Cardiac fibroblast (primary cell): Measurements from ENCODE around the gene ZSWIM8.
A peak's percentile ranks its signal among the peaks of the same experiment; 100 is the strongest.

ENCODE experiments used
- DNase-seq, 2 donors: peaks; one replicate each; pipeline versions ENCODE4 v3.0.0 to v3.0.0-alpha.2; 2010; ENCODE audit warnings: low read depth in 2 of 2
- H3K4me3 ChIP-seq, 2 donors: replicated peaks in 1 of 2; 1 replicate in 1 of 2; 2 replicates in 1 of 2; pipeline ENCODE4 v1.5.1; 2011; ENCODE audit warnings: low read depth in 2 of 2, low read length in 2 of 2, mild to moderate bottlenecking in 2 of 2, moderate library complexity in 1 of 2
- TF ChIP-seq, protein P1 (sequence below): IDR thresholded peaks from one replicate; pipeline ENCODE4 v1.5.1; 2011; ENCODE audit warnings: low read depth, mild to moderate bottlenecking, low read length, inconsistent platforms

The ZSWIM8 gene

GRCh38 chr10:73762915-73763314, 22.5 kb upstream of the ZSWIM8 start:
- peak in 1 of 2 donors; percentile 53 for DNase-seq
- TF ChIP-seq, protein P1, sequence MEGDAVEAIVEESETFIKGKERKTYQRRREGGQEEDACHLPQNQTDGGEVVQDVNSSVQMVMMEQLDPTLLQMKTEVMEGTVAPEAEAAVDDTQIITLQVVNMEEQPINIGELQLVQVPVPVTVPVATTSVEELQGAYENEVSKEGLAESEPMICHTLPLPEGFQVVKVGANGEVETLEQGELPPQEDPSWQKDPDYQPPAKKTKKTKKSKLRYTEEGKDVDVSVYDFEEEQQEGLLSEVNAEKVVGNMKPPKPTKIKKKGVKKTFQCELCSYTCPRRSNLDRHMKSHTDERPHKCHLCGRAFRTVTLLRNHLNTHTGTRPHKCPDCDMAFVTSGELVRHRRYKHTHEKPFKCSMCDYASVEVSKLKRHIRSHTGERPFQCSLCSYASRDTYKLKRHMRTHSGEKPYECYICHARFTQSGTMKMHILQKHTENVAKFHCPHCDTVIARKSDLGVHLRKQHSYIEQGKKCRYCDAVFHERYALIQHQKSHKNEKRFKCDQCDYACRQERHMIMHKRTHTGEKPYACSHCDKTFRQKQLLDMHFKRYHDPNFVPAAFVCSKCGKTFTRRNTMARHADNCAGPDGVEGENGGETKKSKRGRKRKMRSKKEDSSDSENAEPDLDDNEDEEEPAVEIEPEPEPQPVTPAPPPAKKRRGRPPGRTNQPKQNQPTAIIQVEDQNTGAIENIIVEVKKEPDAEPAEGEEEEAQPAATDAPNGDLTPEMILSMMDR, result no peak

GRCh38 chr10:73763343-73763742, 22.1 kb upstream of the ZSWIM8 start:
- no peak overlapping the region for H3K4me3 ChIP-seq
- TF ChIP-seq, protein P1, result no peak
- DNase-seq, result no peak

More at GRCh38 chr10:73762915-73763314, 22.5 kb upstream of the ZSWIM8 start:
- no peak overlapping the region for H3K4me3 ChIP-seq

DNA sequence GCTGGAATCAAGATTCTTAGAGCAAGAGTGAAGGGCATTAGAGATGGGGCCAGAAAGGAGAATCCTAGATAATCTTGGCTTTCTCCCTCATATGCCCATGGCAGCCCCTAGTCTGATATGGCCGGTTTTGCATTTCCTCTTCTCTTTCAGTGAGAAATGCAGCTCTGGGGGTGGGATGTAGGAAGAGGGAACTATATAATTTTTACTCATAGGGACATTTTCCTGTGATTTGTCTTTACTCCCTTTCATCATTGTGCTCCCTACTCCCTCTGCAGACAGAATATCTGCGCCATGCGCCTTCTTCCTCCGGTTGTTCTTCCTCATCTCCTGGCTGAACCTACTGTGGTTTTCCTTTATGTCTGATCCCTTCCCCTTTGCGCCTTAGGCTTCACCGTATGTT, 20.3 kb upstream of the ZSWIM8 start:
- DNase-seq, result no peak
- TF ChIP-seq, protein P1, result no peak
- no peak overlapping the region for H3K4me3 ChIP-seq

DNA sequence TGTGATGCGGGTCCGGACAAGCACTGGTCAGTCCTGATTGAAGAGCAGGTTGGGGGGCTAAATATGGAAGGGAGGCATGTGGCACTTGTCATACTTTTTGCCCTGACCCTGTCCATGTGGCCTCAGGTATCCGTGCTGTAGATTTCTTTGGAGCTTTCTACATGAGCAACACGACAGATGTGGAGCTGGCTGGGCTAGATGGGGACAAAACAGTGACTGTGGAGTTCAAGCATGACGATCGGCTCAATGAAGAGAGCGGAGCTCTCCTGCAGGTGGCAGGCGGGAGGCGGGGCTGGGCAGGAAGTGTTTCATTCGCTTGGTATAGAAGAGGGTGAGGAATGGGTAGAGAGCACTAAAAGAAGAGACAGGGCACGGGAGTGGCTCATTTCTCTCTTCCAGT, 16.5 kb upstream of the ZSWIM8 start:
- no peak overlapping the region for H3K4me3 ChIP-seq
- DNase-seq, result no peak
- TF ChIP-seq, protein P1, result no peak

- no peak overlapping the region for H3K4me3 ChIP-seq
- TF ChIP-seq, protein P1, result no peak
- no peak for DNase-seq
Measured at GRCh38 chr10:73769396-73769795, 16.0 kb upstream of the ZSWIM8 start.

GRCh38 chr10:73771722-73772280, 13.6 kb upstream of the ZSWIM8 start:
- peak; percentile 28 to 88 for DNase-seq
- TF ChIP-seq, protein P1, result no peak
- H3K4me3 ChIP-seq, result peak overlapping the region; percentile 62
